Spinal cord (tissue), 10 donors: ENCODE data around the gene SENP6. TPM values are rescaled to one million over a fixed set of nuclear protein-coding genes. Genes with fewer than 3 reads are reported as not detected.

ENCODE experiments used
- DNase-seq, 6 donors: peaks; one replicate each; pipeline versions ENCODE4 v3.0.0 to v3.0.0-alpha.2; 2013 to 2015; ENCODE audit warnings: low spot score in 6 of 6, low read depth in 4 of 6
- H3K27ac ChIP-seq: one replicate; pipeline ENCODE4 v1.5.1; 2013; ENCODE audit warnings: low read depth, low read length, control low read depth
- H3K27me3 ChIP-seq: one replicate; pipeline ENCODE4 v1.6.1; 2013; ENCODE audit warnings: low read length; ENCODE audit not compliant: control insufficient read depth, insufficient read depth
- H3K36me3 ChIP-seq: one replicate; pipeline ENCODE4 v1.6.1; 2013; ENCODE audit warnings: low read length; ENCODE audit not compliant: control insufficient read depth, insufficient read depth
- H3K4me1 ChIP-seq: one replicate; pipeline ENCODE4 v1.6.1; 2013; ENCODE audit warnings: low read length; ENCODE audit not compliant: control insufficient read depth, insufficient read depth
- H3K4me3 ChIP-seq: one replicate; pipeline ENCODE4 v1.5.1; 2013; ENCODE audit warnings: low read depth, low read length, control low read depth
- H3K9me3 ChIP-seq: one replicate; pipeline ENCODE4 v1.6.1; 2013; ENCODE audit warnings: low read length; ENCODE audit not compliant: control insufficient read depth, insufficient read depth
- WGBS: methylation state at CpG from one replicate; pipeline ENCODE4 v1.1.5; 2013; ENCODE audit warnings: missing lambda C conversion rate; ENCODE audit not compliant: insufficient coverage; 5-methylcytosine and 5-hydroxymethylcytosine counted together
- polyA plus RNA-seq, 2 donors: library from polyadenylated mRNA; unstranded; fragments of 120-200 nt; gene quantifications; one replicate each; pipeline ENCODE4 v1.2.1, GENCODE V29; 2013; ENCODE audit not compliant: insufficient read length in 2 of 2
- total RNA-seq, 2 donors: library from RNA; depleted of rRNA in 1 of 2; stranded (reverse); fragments of 120-200 nt in 1 of 2; fragments of >200 nt in 1 of 2; gene quantifications; one replicate each; pipeline versions ENCODE4 v1.2.3 to v1.2.4, GENCODE V29; 2013 to 2014
- donor health status: healthy.

SENP6 gene
- total and polyA plus RNA-seq, 4 donors, result 76.1 to 174 (median 102) TPM

- Histone ChIP-seq H3K27me3 (no peaks in the 10 kb centered on the region), H3K4me1 (peaks cover 12% of the 10 kb centered on the region), H3K27ac (no peak overlapping the region), H3K4me3 (no peak overlapping the region), H3K9me3 (no peaks in the 10 kb centered on the region), H3K36me3 (no peaks in the 10 kb centered on the region)
- WGBS, result 95% methylated on average over 1 of the region's 4 CpGs
- no peak for DNase-seq
Measured at GRCh38 chr6:75605635-75606034, 4.0 kb downstream of the SENP6 start.

- 91% methylated on average over 2 of the region's 3 CpGs for WGBS
- H3K27ac ChIP-seq, result no peak overlapping the region
- no peak for DNase-seq
- no peak overlapping the region for H3K4me3 ChIP-seq
- peaks cover 12% of the 10 kb centered on the region for H3K4me1 ChIP-seq
- H3K36me3 ChIP-seq, result no peaks in the 10 kb centered on the region
- H3K27me3 ChIP-seq, result no peaks in the 10 kb centered on the region
- no peaks in the 10 kb centered on the region for H3K9me3 ChIP-seq
Measured at GRCh38 chr6:75608304-75608703, 6.6 kb downstream of the SENP6 start.

- no peak for DNase-seq
- no peak overlapping the region for H3K4me3 ChIP-seq
- no CpG with 5 or more reads among the region's 4 CpGs for WGBS
- no peaks in the 10 kb centered on the region for H3K36me3 ChIP-seq
- no peaks in the 10 kb centered on the region for H3K27me3 ChIP-seq
- peaks cover 11% of the 10 kb centered on the region for H3K4me1 ChIP-seq
- no peaks in the 10 kb centered on the region for H3K9me3 ChIP-seq
- no peak overlapping the region for H3K27ac ChIP-seq
Measured at GRCh38 chr6:75608956-75609533, 7.4 kb downstream of the SENP6 start.

GRCh38 chr6:75609639-75610590 is 8.2 kb downstream of the SENP6 start:
- 100% methylated on average over 3 of the region's 6 CpGs for WGBS
- no peaks in the 10 kb centered on the region for H3K9me3 ChIP-seq
- no peak for DNase-seq
- H3K27ac ChIP-seq, result no peak overlapping the region
- H3K36me3 ChIP-seq, result no peaks in the 10 kb centered on the region
- peaks cover 4% of the 10 kb centered on the region for H3K4me1 ChIP-seq
- H3K4me3 ChIP-seq, result no peak overlapping the region
- no peaks in the 10 kb centered on the region for H3K27me3 ChIP-seq

GRCh38 chr6:75611011-75611701 is 9.5 kb downstream of the SENP6 start:
- H3K4me1 ChIP-seq, result peaks cover 4% of the 10 kb centered on the region
- no peak overlapping the region for H3K27ac ChIP-seq
- H3K4me3 ChIP-seq, result no peak overlapping the region
- no peak for DNase-seq
- no peaks in the 10 kb centered on the region for H3K9me3 ChIP-seq
- 33% methylated on average over 1 of the region's 2 CpGs for WGBS
- no peaks in the 10 kb centered on the region for H3K27me3 ChIP-seq
- no peaks in the 10 kb centered on the region for H3K36me3 ChIP-seq

GRCh38 chr6:75611702-75612375 is 10.2 kb downstream of the SENP6 start:
- Histone ChIP-seq H3K36me3 (no peaks in the 10 kb centered on the region), H3K4me1 (peaks cover 4% of the 10 kb centered on the region), H3K9me3 (no peaks in the 10 kb centered on the region), H3K27ac (no peak overlapping the region), H3K27me3 (no peaks in the 10 kb centered on the region), H3K4me3 (no peak overlapping the region)
- 100% methylated on average over 3 of the region's 5 CpGs for WGBS
- no peak for DNase-seq

GRCh38 chr6:75612434-75612833 is 10.8 kb downstream of the SENP6 start:
- no peak overlapping the region for H3K4me3 ChIP-seq
- H3K9me3 ChIP-seq, result no peaks in the 10 kb centered on the region
- no peaks in the 10 kb centered on the region for H3K27me3 ChIP-seq
- H3K27ac ChIP-seq, result no peak overlapping the region
- no CpG with 5 or more reads among the region's 3 CpGs for WGBS
- peaks cover 4% of the 10 kb centered on the region for H3K4me1 ChIP-seq
- no peaks in the 10 kb centered on the region for H3K36me3 ChIP-seq
- no peak for DNase-seq

- DNase-seq, result no peak
- no peak overlapping the region for H3K4me3 ChIP-seq
- no peaks in the 10 kb centered on the region for H3K27me3 ChIP-seq
- peaks cover 1% of the 10 kb centered on the region for H3K9me3 ChIP-seq
- no peak overlapping the region for H3K27ac ChIP-seq
- peaks cover 3% of the 10 kb centered on the region for H3K4me1 ChIP-seq
- H3K36me3 ChIP-seq, result no peaks in the 10 kb centered on the region
- WGBS, result no CpG with 5 or more reads among the region's 4 CpGs
Measured at GRCh38 chr6:75613056-75613501, 11.4 kb downstream of the SENP6 start.

- H3K27me3 ChIP-seq, result no peaks in the 10 kb centered on the region
- H3K4me3 ChIP-seq, result no peak overlapping the region
- DNase-seq, result no peak
- H3K9me3 ChIP-seq, result peaks cover 5% of the 10 kb centered on the region
- no peak overlapping the region for H3K27ac ChIP-seq
- no peaks in the 10 kb centered on the region for H3K36me3 ChIP-seq
- no CpG with 5 or more reads among the region's 1 CpG for WGBS
- H3K4me1 ChIP-seq, result no peaks in the 10 kb centered on the region
Measured at GRCh38 chr6:75618437-75618836, 16.8 kb downstream of the SENP6 start.
